IPS DF 6.9 (cell line): ENCODE data around the gene COL23A1.

Source experiments
- DNase-seq: peaks from one replicate; pipeline ENCODE4 v3.0.0-alpha.2; 2013; ENCODE audit warnings: low read depth, low spot score
- H3K27ac ChIP-seq: one replicate; pipeline ENCODE4 v1.5.1; 2013; ENCODE audit warnings: low read length, control low read depth
- H3K27me3 ChIP-seq: 2 replicates; pipeline ENCODE4 v1.6.1; 2013; ENCODE audit warnings: mild to moderate bottlenecking, low read length; ENCODE audit not compliant: control insufficient read depth, insufficient read depth
- H3K36me3 ChIP-seq: 2 replicates; pipeline ENCODE4 v1.6.1; 2013; ENCODE audit warnings: low read length; ENCODE audit not compliant: control insufficient read depth, insufficient read depth
- H3K4me1 ChIP-seq: 2 replicates; pipeline ENCODE4 v1.6.1; 2013; ENCODE audit warnings: low read length; ENCODE audit not compliant: control insufficient read depth, insufficient read depth
- H3K4me3 ChIP-seq: 2 replicates; pipeline ENCODE4 v1.5.1; 2013; ENCODE audit warnings: mild to moderate bottlenecking, low read length
- H3K9me3 ChIP-seq: 2 replicates; pipeline ENCODE4 v1.6.1; 2013; ENCODE audit warnings: low read length, inconsistent platforms; ENCODE audit not compliant: control insufficient read depth, insufficient read depth
- WGBS: extraction: QIAGEN DNeasy Blood & Tissue Kit; methylation state at CpG from one replicate; pipeline ENCODE4 v1.1.7; 2013; ENCODE audit warnings: mixed read lengths, missing lambda C conversion rate; ENCODE audit not compliant: insufficient read length, insufficient coverage; 5-methylcytosine and 5-hydroxymethylcytosine counted together

COL23A1 gene

GRCh38 chr5:178290376-178290775 lies 299.8 kb downstream of the COL23A1 start:
- Histone ChIP-seq H3K36me3 (no peaks in the 10 kb centered on the region; the same call in 1 of the 2 replicates), H3K9me3 (no peaks in the 10 kb centered on the region), H3K27ac (no peak overlapping the region), H3K4me1 (no peaks in the 10 kb centered on the region), H3K27me3 (no peaks in the 10 kb centered on the region), H3K4me3 (no peak overlapping the region)
- no peak for DNase-seq
- no CpG with 5 or more reads among the region's 7 CpGs for WGBS

- DNase-seq: no peak
- Histone ChIP-seq H3K9me3 (no peaks in the 10 kb centered on the region), H3K36me3 (no peaks in the 10 kb centered on the region; the same call in 1 of the 2 replicates), H3K27ac (no peak overlapping the region), H3K27me3 (no peaks in the 10 kb centered on the region), H3K4me1 (no peaks in the 10 kb centered on the region), H3K4me3 (no peak overlapping the region)
- WGBS: no CpG with 5 or more reads among the region's 11 CpGs
Measured at GRCh38 chr5:178289438-178289837, 300.8 kb downstream of the COL23A1 start.

DNA sequence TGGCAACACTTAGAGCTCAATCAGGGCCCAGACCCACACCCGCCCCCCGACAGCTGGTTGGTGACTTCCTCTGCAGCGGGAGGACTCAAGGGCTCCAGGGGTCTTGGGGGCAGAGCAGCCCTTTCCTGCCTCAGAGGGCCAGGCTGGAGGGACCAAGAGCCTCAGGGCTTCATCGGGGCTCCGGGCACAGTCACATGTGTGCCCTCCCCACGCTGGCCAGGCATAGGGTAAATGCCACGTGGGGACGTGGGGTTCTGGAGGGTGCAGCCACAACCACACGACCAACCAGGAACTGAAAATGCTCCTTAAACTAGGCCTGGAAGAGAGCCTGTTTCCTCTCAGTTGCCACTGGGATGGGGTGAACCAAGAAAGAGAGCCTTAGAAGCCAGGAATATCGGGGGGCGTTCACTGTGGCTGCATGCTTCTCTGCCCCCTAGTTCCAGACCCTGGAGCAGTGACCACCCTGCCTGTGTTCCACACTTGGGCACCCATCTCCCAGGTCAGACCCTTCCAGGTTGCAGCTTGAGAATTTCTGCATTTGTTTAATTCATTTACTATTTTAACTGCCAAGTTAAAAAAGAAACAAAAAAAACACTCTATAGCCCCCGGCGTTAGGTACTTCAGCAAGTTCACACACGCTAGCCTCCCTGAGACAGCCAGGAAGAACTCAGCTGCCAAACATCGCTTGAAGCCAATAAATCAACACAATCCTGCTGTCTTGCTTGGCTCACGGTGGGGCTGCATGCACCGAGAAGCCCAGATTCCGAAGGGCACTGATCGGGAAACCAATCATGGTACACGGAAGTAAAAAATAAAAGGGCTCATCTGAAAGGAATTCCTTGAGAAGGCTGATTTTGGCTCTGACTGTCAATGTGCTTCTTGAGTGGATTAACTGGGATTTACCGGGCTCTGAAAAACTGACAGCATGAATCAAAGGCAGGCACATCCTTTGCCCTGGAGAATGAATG lies 301.5 kb downstream of the COL23A1 start:
- Histone ChIP-seq H3K36me3 (no peaks in the 10 kb centered on the region; the same call in 1 of the 2 replicates), H3K27ac (no peak overlapping the region), H3K9me3 (no peaks in the 10 kb centered on the region), H3K4me1 (no peaks in the 10 kb centered on the region), H3K27me3 (no peaks in the 10 kb centered on the region), H3K4me3 (no peak overlapping the region)
- DNase-seq: no peak
- no CpG with 5 or more reads among the region's 21 CpGs for WGBS

DNA sequence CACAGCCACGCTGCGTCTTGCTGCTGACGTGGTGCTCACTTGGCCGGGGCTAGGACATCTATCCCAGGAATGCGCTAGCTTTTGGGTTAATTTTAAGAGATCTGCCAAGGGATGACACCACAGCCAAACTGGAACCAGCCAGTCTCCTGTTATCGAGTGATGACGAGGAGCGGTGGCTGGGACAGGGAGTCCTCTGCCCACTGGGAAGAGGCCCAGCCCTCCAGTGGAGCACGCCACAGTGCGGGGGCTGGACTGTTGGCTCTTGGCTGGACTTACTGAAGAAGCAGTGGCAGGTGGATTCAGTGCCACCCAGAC lies 302.4 kb downstream of the COL23A1 start:
- DNase-seq: no peak
- Histone ChIP-seq H3K27ac (no peak overlapping the region), H3K36me3 (no peaks in the 10 kb centered on the region; the same call in 1 of the 2 replicates), H3K4me1 (no peaks in the 10 kb centered on the region), H3K27me3 (no peaks in the 10 kb centered on the region), H3K9me3 (no peaks in the 10 kb centered on the region), H3K4me3 (no peak overlapping the region)
- WGBS: no CpG with 5 or more reads among the region's 10 CpGs

GRCh38 chr5:178287091-178287790 lies 303.0 kb downstream of the COL23A1 start:
- no CpG with 5 or more reads among the region's 20 CpGs for WGBS
- H3K4me1 ChIP-seq: no peaks in the 10 kb centered on the region
- DNase-seq: no peak
- H3K4me3 ChIP-seq: no peak overlapping the region
- H3K27me3 ChIP-seq: no peaks in the 10 kb centered on the region
- no peaks in the 10 kb centered on the region; the same call in 1 of the 2 replicates for H3K36me3 ChIP-seq
- H3K27ac ChIP-seq: no peak overlapping the region
- no peaks in the 10 kb centered on the region for H3K9me3 ChIP-seq

GRCh38 chr5:178286226-178287090 lies 303.7 kb downstream of the COL23A1 start:
- no peaks in the 10 kb centered on the region; the same call in 1 of the 2 replicates for H3K36me3 ChIP-seq
- WGBS: no CpG with 5 or more reads among the region's 34 CpGs
- H3K27ac ChIP-seq: no peak overlapping the region
- no peaks in the 10 kb centered on the region for H3K9me3 ChIP-seq
- no peaks in the 10 kb centered on the region for H3K4me1 ChIP-seq
- DNase-seq: no peak
- H3K27me3 ChIP-seq: no peaks in the 10 kb centered on the region
- no peak overlapping the region for H3K4me3 ChIP-seq

GRCh38 chr5:178285399-178286225 lies 304.6 kb downstream of the COL23A1 start:
- no peak for DNase-seq
- Histone ChIP-seq H3K9me3 (no peaks in the 10 kb centered on the region), H3K27ac (no peak overlapping the region), H3K36me3 (no peaks in the 10 kb centered on the region; the same call in 1 of the 2 replicates), H3K27me3 (no peaks in the 10 kb centered on the region), H3K4me1 (no peaks in the 10 kb centered on the region), H3K4me3 (no peak overlapping the region)
- 100% methylated on average over 1 of the region's 19 CpGs for WGBS

GRCh38 chr5:178284996-178285395 lies 305.2 kb downstream of the COL23A1 start:
- WGBS: no CpG with 5 or more reads among the region's 7 CpGs
- H3K9me3 ChIP-seq: no peaks in the 10 kb centered on the region
- no peak overlapping the region for H3K4me3 ChIP-seq
- no peak overlapping the region for H3K27ac ChIP-seq
- H3K36me3 ChIP-seq: no peaks in the 10 kb centered on the region; the same call in 1 of the 2 replicates
- DNase-seq: no peak
- H3K4me1 ChIP-seq: no peaks in the 10 kb centered on the region
- H3K27me3 ChIP-seq: no peaks in the 10 kb centered on the region

DNA sequence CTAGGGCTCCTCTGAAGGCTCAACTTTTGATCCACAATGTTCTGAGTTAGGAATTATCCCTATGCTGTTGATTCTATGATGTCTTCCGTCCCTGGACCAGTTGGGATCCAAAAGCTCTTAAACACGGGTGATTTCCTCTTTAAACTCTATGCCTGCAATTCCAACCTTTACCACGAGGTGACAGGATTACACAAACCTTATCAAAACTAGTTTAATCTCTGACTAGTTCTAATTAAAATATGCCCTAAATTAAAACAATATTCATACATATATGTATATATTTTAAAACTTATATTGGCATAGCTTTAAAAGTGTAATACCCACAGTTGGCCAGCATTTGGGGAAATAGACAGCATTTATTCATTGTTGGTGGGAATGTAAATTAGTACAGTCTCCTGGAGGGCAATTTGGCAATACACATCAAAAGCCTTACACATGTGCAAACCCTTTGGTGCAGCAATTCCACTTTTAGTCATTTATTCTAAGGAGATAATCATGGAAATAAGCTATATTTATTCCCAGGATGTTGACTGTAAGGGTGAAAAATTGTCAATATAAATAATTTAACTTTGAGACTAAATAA lies 306.0 kb downstream of the COL23A1 start:
- Histone ChIP-seq H3K4me1 (peaks cover 1% of the 10 kb centered on the region; the same call in 1 of the 2 replicates), H3K27ac (no peak overlapping the region), H3K9me3 (no peaks in the 10 kb centered on the region), H3K4me3 (no peak overlapping the region), H3K36me3 (no peaks in the 10 kb centered on the region; the same call in 1 of the 2 replicates), H3K27me3 (no peaks in the 10 kb centered on the region)
- WGBS: no CpG with 5 or more reads among the region's 3 CpGs
- DNase-seq: peak; percentile 39
